ENCODE results near the gene CHD1L.

CHD1L gene

GRCh38 chr1:147336291-147336690, 93.8 kb downstream of the CHD1L start:
- DNase-seq (ENCODE audit: low read depth, low spot score), result no peak
- H3K4me3 ChIP-seq (ENCODE audit: low read length), result no peak overlapping the region

GRCh38 chr1:147337040-147337630, 94.7 kb downstream of the CHD1L start:
- H3K4me3 ChIP-seq (ENCODE audit: low read length), result no peak overlapping the region
- DNase-seq (ENCODE audit: low read depth, low spot score), result no peak

GRCh38 chr1:147338571-147338970, 96.1 kb downstream of the CHD1L start:
- no peak overlapping the region for H3K4me3 ChIP-seq (ENCODE audit: low read length)
- DNase-seq (ENCODE audit: low read depth, low spot score), result no peak

- DNase-seq (ENCODE audit: low read depth, low spot score), result no peak
- H3K4me3 ChIP-seq (ENCODE audit: low read length), result no peak overlapping the region
Observed at GRCh38 chr1:147341246-147341645, 98.8 kb downstream of the CHD1L start.
